ENCODE measurements around the gene TRIO.
A peak's percentile ranks its signal among the peaks of the same experiment; 100 is the strongest.

Gene TRIO

DNA sequence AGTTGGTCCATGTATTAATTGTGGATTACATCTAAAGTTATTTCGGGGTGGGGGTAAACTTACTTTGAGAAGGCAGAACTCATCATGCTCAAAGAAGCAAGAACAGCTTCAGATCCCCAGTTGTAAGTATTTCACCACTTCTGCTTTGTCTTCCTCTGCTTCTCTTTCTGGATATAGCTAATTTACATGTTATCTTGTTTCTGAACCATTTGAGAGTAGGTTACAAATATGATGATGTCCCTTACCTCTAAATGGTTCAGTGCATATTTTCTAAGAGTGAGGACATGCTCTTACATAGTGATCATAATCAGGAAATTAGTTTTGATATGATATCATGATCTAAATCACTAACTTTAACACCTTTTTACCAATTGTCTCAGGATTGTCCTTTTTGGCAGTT, 11.9 kb downstream of the TRIO start:
- Histone ChIP-seq H3K36me3 (ENCODE audit: control insufficient read depth, insufficient read depth, low read length) (no peaks in the 10 kb centered on the region), H3K4me3 (replicated peaks; ENCODE audit: low read depth, low read length) (peak overlapping the region; percentile 34), H3K27me3 (replicated peaks; ENCODE audit: control insufficient read depth, insufficient read depth, low read length) (no peaks in the 10 kb centered on the region)
- DNase-seq (ENCODE audit: extremely low read depth, insufficient read length): peak; percentile 61
- TF ChIP-seq, protein P1, sequence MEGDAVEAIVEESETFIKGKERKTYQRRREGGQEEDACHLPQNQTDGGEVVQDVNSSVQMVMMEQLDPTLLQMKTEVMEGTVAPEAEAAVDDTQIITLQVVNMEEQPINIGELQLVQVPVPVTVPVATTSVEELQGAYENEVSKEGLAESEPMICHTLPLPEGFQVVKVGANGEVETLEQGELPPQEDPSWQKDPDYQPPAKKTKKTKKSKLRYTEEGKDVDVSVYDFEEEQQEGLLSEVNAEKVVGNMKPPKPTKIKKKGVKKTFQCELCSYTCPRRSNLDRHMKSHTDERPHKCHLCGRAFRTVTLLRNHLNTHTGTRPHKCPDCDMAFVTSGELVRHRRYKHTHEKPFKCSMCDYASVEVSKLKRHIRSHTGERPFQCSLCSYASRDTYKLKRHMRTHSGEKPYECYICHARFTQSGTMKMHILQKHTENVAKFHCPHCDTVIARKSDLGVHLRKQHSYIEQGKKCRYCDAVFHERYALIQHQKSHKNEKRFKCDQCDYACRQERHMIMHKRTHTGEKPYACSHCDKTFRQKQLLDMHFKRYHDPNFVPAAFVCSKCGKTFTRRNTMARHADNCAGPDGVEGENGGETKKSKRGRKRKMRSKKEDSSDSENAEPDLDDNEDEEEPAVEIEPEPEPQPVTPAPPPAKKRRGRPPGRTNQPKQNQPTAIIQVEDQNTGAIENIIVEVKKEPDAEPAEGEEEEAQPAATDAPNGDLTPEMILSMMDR (IDR thresholded peaks at IDR 0.05; ENCODE audit: insufficient read depth, low read length, poor library complexity, severe bottlenecking): no peak

DNA sequence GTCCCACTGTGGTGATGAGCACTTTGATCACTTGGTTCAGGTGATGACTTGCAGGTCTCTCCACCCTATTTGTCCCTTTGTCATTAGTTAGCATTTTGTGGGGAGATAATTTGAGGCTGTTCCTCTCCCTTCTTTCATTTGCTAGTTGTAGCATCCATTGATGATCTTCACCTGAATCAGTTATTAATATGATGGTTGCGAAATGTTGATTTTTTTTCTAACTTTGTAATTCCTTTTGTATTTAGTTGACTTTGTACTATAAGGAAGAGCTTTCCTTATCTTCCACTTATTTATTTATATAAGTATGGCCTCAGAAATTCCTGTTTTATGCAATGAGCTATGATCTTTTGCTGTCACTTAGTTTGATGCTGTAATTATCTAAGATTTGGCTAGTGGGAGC, 12.6 kb downstream of the TRIO start:
- no peak for DNase-seq (ENCODE audit: extremely low read depth, insufficient read length)
- Histone ChIP-seq H3K36me3 (ENCODE audit: control insufficient read depth, insufficient read depth, low read length) (no peaks in the 10 kb centered on the region), H3K4me3 (replicated peaks; ENCODE audit: low read depth, low read length) (peak overlapping the region; percentile 19; the same call in 1 of the 2 replicates), H3K27me3 (replicated peaks; ENCODE audit: control insufficient read depth, insufficient read depth, low read length) (no peaks in the 10 kb centered on the region)
- TF ChIP-seq, protein P1 (IDR thresholded peaks at IDR 0.05; ENCODE audit: insufficient read depth, low read length, poor library complexity, severe bottlenecking): no peak

DNA sequence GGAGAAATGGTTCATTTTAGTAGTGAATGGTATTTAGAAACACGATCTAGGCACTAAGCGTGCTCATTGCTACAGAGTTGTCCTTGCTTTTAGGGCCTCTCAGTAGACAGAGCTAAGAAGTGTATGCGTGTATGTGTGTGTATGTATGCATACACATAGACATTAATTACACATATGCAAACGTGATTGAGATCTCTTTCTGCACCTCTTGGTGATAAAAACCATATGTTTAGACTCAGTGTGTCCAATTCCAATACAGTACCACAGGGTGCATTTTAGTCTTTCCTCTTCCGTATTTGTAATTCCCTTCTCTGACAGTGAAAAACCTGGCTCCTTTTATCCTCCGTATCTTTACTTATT, 13.1 kb downstream of the TRIO start:
- DNase-seq (ENCODE audit: extremely low read depth, insufficient read length): no peak
- Histone ChIP-seq H3K4me3 (replicated peaks; ENCODE audit: low read depth, low read length) (peak overlapping the region; percentile 24), H3K36me3 (ENCODE audit: control insufficient read depth, insufficient read depth, low read length) (no peaks in the 10 kb centered on the region), H3K27me3 (replicated peaks; ENCODE audit: control insufficient read depth, insufficient read depth, low read length) (no peaks in the 10 kb centered on the region)
- TF ChIP-seq, protein P1 (IDR thresholded peaks at IDR 0.05; ENCODE audit: insufficient read depth, low read length, poor library complexity, severe bottlenecking): no peak

DNA sequence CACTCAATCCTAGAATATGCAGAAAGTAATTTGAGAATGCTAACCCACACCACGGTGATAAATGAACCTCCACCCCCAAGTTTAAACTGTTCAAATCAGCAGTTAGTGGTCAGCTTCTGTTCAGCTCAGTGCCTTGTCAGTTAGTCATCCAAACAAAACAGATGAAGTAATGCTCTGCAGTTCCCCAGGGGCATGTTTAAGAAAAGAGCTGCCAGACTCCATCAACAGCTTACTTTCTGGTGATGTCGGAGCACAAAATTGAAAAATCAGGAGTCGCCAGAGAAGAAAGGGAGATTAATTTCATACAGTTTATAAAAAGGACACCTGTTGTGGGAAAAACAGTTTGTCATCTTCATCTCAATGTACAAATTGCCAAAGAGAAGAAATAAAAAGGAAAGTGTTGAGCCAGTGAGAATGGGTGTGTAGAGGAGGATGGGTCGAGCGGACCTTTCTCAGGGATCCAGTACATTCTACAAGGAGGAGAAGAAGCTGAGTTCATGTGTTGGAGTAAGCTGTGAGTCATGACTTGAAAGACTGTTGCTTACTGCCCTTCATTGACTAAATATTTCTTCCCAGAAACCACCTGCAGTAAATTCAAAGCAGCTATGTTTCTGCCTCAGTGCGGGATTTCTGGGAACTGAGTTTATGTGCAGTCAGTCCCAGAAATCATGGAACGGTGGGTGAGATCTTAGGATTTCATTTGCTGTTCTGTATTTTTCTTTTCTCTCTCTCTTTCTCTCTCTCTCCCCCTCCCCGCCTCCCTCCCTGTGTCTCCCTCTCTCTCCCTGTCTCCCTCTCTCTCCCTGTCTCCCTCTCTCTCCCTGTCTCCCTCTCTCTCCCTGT, 13.7 kb downstream of the TRIO start:
- peak; percentile 59 for DNase-seq (ENCODE audit: extremely low read depth, insufficient read length)
- TF ChIP-seq, protein P1 (IDR thresholded peaks at IDR 0.05; ENCODE audit: insufficient read depth, low read length, poor library complexity, severe bottlenecking): no peak
- H3K27me3 ChIP-seq (replicated peaks; ENCODE audit: control insufficient read depth, insufficient read depth, low read length): no peaks in the 10 kb centered on the region
- H3K4me3 ChIP-seq (replicated peaks; ENCODE audit: low read depth, low read length): peak overlapping the region; percentile 24
- H3K36me3 ChIP-seq (ENCODE audit: control insufficient read depth, insufficient read depth, low read length): no peaks in the 10 kb centered on the region

DNA sequence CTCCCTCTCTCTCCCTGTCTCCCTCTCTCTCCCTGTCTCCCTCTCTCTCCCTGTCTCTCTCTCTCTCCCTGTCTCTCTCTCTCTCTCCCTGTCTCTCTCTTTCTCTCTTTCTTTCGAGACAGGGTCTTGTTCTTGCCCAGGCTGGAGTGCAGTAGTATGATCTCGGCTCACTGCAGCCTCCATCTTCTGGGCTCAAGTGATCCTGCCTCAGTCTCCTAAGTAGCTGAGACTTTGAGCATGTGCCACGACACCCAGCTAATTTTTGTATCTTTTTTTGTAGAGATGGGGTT, 14.3 kb downstream of the TRIO start:
- Histone ChIP-seq H3K36me3 (ENCODE audit: control insufficient read depth, insufficient read depth, low read length) (no peaks in the 10 kb centered on the region), H3K4me3 (replicated peaks; ENCODE audit: low read depth, low read length) (peak overlapping the region; percentile 24; the same call in 1 of the 2 replicates), H3K27me3 (replicated peaks; ENCODE audit: control insufficient read depth, insufficient read depth, low read length) (no peaks in the 10 kb centered on the region)
- DNase-seq (ENCODE audit: extremely low read depth, insufficient read length): no peak
- TF ChIP-seq, protein P1 (IDR thresholded peaks at IDR 0.05; ENCODE audit: insufficient read depth, low read length, poor library complexity, severe bottlenecking): no peak
